GOT3 (cell line): ENCODE measurements around the gene PGP.
A peak's percentile ranks its signal among the peaks of the same experiment; 100 is the strongest.
"Not testable (repeated sequence)": the region's sequence is repeated elsewhere in the genome, so short reads cannot be mapped to it uniquely, and the experiment has no call there.

Experiments
- DNase-seq: peaks from one replicate; lab custom pipeline; 2025; ENCODE audit warnings: mixed read lengths; lab: John Stamatoyannopoulos, UW

PGP gene

GRCh38 chr16:2214719-2214968 lies at the start of gene PGP:
Gene PGP (minus strand): TSS chr16:2214840. CDS start chr16:2214777, 63 bp downstream.
- no peak for DNase-seq

- DNase-seq = not testable (repeated sequence)
These were observed 48.4 kb upstream of the PGP start for GRCh38 chr16:2263026-2263425.

GRCh38 chr16:2260250-2260649 lies 45.6 kb upstream of the PGP start:
- no peak for DNase-seq

- DNase-seq = not testable (repeated sequence)
These were observed 43.9 kb upstream of the PGP start for GRCh38 chr16:2258530-2258929.

GRCh38 chr16:2257726-2258125 lies 43.1 kb upstream of the PGP start:
- no peak for DNase-seq

GRCh38 chr16:2256531-2257140 lies 42.0 kb upstream of the PGP start:
- no peak for DNase-seq

GRCh38 chr16:2253293-2253692 lies 38.7 kb upstream of the PGP start:
- no peak for DNase-seq

- DNase-seq = no peak
These were observed 38.1 kb upstream of the PGP start for GRCh38 chr16:2252806-2253148.

GRCh38 chr16:2251296-2252111 lies 36.9 kb upstream of the PGP start, which contains the start of gene ECI1:
Gene ECI1 (minus strand): TSS chr16:2251587. CDS start chr16:2251566, 21 bp downstream.
- peak; percentile 90 for DNase-seq

GRCh38 chr16:2250652-2251295 lies 36.1 kb upstream of the PGP start:
- no peak for DNase-seq

GRCh38 chr16:2246301-2246885 lies 31.8 kb upstream of the PGP start:
- no peak for DNase-seq

GRCh38 chr16:2244926-2245795 lies 30.5 kb upstream of the PGP start:
- DNase-seq = no peak

GRCh38 chr16:2244301-2244700 lies 29.7 kb upstream of the PGP start:
- DNase-seq = no peak

- no peak for DNase-seq
These were observed 29.1 kb upstream of the PGP start for GRCh38 chr16:2243781-2244180.

- no peak for DNase-seq
These were observed 28.4 kb upstream of the PGP start for GRCh38 chr16:2243031-2243528.

GRCh38 chr16:2242598-2242997 lies 28.0 kb upstream of the PGP start:
- DNase-seq = no peak

- DNase-seq = not testable (repeated sequence)
These were observed 25.7 kb upstream of the PGP start for GRCh38 chr16:2240331-2240730.

GRCh38 chr16:2238838-2239675 lies 24.4 kb upstream of the PGP start:
- DNase-seq = no peak

- no peak for DNase-seq
These were observed 23.7 kb upstream of the PGP start for GRCh38 chr16:2238150-2238837.

GRCh38 chr16:2237493-2238149 lies 23.0 kb upstream of the PGP start:
- DNase-seq = no peak
